Measurements from ENCODE around the gene SEC14L6. TPM values are rescaled to one million over a fixed set of nuclear protein-coding genes. Genes with fewer than 3 reads are reported as not detected.
"Not testable (repeated sequence)": the region's sequence is repeated elsewhere in the genome, so short reads cannot be mapped to it uniquely, and the experiment has no call there.

The SEC14L6 gene
- total RNA-seq, 1 donor: under 0.01 TPM

DNA sequence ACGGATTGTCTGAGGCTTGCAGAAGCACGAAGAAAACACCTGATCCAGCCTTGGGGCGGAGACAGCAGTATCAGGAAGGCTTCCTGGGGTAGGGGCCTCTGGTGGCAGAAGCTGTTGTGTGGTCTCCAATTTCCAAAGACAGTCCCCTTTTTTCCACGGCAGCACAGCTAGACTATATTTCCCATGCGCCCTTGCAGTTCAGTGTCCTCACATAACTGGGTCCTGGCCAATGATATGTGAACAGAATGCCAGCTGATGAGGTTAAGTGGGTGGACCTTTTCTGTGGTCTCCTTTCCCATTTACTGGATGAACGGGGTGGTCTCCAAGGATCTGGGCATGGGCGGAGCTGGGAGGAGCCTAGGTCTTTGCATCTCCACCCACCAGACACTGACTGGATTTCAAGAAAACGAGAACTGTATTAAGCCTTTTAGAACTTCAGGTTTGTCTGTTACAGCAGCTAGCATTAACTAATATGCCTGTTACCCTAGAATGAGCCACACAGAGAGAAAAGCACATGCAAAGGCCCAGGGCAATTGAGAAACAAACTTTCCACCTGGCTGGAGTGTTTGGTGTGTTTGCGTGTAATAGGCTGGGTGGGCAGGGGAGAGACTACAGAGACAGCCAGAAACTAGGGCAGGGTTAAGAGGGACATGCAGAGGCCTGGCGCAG lies 21.7 kb upstream of the SEC14L6 start:
- DNase-seq (ENCODE audit: low read depth in 2 of 3, low spot score in 2 of 3): no peak

DNA sequence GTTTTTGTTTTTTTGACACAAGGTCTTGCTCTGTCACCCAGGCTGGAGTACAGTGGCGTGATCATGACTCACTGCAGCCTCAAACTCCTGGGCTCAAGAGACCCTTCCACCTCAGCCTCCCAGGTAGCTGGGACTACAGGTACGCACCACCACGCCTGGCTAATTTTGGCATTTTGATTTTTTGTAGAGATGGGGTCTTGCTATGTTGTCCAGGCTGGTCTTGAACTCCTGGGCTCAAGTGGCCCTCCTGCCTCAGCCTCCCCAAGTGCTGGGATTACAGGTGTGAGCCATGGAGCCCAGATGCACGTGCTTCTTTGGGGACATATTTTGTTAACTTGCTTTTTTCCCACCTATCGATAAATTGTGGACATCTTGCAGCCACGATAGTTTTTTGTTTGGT lies 20.7 kb upstream of the SEC14L6 start:
- DNase-seq (ENCODE audit: low read depth in 2 of 3, low spot score in 2 of 3): not testable (repeated sequence)

DNA sequence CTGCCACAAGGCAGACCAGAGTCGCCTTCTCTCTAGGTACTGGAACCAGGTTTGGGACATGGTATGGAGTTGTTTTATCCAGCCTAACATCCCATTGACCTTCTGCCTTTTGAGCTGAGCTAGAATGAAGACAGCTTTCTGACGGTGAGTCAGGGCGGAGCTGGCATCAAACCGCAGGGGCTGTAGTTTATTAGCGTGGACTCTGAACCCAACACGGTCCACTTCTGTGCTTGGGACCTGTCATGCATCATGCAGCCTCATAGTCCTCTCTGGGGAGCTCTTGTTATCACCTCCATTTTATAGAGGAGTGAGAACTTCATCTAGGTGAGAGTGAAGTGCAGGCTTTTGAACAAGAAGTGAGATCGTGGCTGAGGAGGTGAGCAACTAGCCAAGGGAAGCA lies 19.6 kb upstream of the SEC14L6 start:
- DNase-seq (ENCODE audit: low read depth in 2 of 3, low spot score in 2 of 3): no peak

DNA sequence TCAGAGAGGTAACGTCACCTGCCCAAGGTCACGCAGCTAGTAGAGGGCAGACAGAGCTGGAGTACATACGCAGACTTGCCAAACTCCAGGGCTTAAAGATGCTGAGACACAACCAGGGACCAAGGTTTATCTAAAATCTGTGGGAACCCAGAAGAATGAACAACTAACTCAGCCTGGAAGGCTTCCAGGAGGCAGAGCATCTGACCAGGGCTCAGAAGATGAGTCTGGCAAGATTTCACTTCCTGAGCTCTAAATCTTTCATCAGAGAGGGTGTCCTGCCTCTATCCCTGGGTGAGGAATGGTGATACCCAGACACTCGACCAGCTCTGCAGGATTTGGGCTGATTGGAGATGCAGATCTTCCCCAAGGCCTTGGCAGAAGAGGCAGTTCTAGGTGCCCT lies 18.8 kb upstream of the SEC14L6 start:
- DNase-seq (ENCODE audit: low read depth in 2 of 3, low spot score in 2 of 3): no peak

DNA sequence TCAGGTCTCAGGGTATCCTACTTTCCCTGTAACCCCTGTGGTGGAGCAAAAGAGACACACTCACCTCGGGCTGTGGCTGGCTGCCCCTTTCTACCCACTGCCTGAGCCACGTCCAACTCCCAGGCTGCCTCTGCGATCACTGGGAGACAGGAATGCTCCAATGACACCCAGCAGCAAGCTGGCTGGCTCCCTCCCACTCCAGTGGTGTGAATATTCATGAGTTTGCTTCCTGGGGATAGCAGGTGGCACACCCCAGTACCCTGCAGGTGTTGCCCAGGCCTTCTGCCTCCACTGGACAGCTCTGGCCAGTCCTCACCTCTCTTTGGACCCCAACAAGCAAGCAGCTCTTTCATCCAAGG lies 18.2 kb upstream of the SEC14L6 start:
- DNase-seq (ENCODE audit: low read depth in 2 of 3, low spot score in 2 of 3): no peak

DNA sequence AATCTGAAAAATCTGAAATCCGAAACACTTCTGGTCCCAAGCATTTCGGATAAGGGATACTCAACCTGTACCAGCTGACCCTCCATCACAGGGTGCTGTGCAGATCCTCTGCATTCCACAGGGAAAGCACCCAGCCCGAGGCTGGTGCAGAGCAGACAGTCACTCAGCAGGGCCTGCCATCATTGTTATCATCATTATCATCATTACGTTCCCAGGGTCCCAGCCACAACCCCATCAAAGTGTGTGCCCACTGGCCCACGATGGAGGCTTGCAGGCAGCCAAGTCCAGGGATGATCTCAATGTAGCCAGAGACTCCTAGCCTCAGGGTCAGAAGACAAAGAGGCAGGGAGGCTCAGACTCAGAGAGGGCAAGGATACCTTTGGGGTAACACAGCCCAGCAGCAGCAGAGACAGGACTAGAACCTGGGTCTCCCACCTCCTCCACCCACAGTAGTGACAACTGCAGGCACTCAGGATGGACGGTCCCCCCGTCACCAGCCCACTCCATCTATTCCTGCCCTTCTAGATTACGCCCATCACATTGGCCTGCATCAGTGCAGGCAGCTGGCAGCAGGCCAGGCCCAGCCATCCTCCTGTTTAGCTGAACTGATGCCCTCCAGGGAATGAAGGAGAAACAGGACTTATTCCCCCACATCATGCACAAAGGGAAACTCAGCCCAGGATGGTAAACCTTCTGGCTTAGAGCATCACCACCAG lies 17.7 kb upstream of the SEC14L6 start:
- DNase-seq (ENCODE audit: low read depth in 2 of 3, low spot score in 2 of 3): no peak

DNA sequence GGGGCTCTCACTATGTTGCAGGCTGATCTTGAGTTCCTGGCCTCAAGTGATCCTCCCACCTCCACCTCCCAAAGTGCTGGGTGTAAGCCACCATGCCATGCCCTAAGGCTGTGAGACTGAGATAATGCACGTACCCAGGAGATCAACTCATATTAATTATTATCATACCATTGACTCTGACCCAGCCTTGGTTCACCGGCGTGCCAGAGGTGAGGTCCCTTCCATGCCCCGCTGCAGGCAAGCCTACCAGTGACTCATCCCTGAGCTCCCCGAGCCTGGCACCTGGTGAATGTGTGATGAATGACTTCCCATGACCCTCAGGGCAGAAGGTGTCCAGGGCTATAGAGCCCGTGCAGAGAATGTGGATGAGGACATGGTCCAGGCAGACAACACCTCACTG lies 15.8 kb upstream of the SEC14L6 start:
- DNase-seq (ENCODE audit: low read depth in 2 of 3, low spot score in 2 of 3): no peak

DNA sequence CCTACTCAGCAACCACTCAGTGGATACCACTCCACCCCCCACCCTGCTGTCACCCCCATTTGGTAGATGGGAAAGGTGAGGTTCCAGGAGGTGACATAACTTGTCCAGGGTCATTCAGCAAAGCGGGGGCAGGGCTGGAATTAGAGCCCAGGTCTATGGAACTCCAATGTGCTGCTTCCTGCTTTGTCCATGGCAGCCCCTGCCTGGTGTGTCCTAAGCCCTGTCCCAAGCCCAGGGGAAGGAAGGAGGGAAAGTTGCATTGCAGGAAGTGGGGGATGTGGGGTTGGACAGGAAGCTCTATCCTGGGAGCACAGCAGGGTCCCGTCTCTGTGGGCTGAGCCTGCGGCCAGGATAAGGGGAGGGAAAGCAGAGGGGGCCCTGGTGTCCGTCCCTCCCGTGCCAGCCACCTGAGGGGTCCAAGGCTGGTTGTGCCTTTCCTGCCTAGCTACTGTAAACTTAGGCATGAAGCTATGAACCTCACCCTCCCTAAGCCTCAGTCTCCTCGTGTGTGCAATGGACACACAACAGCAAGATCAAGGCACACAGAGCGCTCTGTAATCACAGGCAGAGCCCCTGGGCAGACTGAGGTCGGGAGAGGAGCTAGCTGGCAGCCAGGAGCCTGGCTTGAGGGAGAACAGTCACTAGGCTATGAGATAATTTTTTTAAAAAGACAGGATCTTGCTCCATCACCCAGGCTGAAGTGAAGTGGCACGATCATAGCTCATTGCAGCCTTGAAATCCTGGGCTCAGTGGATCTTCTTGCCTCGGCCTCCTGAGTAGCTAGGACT lies 15.1 kb upstream of the SEC14L6 start:
- DNase-seq (ENCODE audit: low read depth in 2 of 3, low spot score in 2 of 3): no peak

DNA sequence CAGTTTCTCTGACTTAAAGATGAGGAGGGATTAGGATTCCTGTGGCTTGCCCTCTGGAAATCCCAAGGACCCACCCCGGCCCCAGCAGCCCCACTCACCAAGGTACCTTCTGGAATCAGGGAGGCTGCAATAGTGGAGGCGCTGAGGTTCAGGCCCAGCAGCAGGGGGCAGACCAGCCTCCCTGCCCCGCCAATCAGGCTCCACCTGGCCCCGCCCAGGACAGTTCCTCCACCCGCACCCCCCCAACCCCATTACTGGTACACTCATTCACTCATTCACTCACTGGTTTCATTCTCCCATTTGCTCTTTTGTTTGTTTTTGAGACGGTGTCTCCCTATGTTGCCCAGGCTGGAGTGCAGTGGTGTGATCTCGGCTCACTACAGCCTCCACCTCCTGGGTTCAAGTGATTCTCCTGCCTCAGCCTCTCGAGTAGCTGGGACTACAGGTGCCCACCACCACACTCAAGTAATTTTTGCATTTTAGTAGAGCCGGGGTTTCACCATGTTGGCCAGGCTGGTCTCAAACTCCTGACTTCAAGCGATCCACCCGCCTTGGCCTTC lies 14.2 kb upstream of the SEC14L6 start:
- DNase-seq (ENCODE audit: low read depth in 2 of 3, low spot score in 2 of 3): not testable (repeated sequence)

DNA sequence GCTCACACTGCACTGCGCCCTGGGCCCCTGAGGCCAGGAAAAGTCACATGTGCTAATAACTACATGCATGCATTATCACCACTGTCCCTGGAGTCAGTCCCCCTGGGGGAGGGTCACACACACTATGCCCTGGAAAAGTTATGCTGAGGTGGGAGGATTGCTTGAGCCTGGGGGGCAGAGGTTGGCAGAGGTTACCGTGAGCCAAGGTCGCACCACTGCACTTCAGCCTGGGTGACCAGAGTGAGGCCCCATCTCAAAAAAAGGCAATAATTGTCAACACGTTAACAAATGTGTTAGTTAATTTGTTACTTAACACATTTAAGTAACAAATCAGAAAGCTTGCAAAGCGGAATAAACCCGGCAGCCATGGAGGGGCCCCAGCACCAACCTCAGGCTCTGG lies 13.3 kb upstream of the SEC14L6 start:
- no peak for DNase-seq (ENCODE audit: low read depth in 2 of 3, low spot score in 2 of 3)

DNA sequence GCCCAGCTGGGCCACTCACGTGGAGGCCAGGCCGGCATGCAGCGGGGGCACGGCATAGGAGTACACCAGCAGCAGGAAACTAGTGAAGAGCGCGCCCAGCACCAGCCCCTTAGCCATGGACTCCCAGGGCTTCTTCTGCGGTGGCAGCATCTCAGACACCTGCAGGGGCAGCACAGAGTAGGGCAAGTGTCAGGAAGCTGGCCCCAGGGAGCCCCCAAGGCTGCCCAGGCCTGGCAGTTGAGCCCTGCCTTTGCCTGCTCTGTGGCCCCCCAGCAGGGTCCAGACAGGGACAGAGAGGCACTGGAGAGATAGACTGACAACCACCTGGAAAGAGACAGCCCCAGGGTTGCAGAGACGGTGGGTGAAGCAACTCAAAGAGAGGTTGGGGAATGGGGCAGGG lies 10.7 kb upstream of the SEC14L6 start:
- DNase-seq (ENCODE audit: low read depth in 2 of 3, low spot score in 2 of 3): no peak

DNA sequence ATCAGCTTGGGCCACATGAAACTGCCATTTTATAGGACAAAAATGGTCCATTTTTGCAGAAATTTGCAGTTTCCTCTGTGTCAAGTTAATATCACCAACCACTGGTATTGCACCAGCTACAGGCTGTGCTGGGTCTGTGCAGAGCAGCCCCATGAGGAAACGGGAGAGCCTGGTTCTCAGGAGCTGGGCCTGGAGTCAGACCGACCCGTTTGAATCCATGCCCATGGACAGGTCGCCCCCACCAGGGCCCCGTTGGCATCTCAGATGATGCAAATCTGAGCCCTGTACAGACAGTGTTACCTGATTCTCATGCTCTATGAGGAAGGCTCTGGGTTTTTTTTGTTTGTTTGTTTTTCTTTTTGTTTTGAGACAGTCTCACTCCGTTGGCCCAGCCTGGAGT lies 9.8 kb upstream of the SEC14L6 start:
- DNase-seq (ENCODE audit: low read depth in 2 of 3, low spot score in 2 of 3): no peak

DNA sequence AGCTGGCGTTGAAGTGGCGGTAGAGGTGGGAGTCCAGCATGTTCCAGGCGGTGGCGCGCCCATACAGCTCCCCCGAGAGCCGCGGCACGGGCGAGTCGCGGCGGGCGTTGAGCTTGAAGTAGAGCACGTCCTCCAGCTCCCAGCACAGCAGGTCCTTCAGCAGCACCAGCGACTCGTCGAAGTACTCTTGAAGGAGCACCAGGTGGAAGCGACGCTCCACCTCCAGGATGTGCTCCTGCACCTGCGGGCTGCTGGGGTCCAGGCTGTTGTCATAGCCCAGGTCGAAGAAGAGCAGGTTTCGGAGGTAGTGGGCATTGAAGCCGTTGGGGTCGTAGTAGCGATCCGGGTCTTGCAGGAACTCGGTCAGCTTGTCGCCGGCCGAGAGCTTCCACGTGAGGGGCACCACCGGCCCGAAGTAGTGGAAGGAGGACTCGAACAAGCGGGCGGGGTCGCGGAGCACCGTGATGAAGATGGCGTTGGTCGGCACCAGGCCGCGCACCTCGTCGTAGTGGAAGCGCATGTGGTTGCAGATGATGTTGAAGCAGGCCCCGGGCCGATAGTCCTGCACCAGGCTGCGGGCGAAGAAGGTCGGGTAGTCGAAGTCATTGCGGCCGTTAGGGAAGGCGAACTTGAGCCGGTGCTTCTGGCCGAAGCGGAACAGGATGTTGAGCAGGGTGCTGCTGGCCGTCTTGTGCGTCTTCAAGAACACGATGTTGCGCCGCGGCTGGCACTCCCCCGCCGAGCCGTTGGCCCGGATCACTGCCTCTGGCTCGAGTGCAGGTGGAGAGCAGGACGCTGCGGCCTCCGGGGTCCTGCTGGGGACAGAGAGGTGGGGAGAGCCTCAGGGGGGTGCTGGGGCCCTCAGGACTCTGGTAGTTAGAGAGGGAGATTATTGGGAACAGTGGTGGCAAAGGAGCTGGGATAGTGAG lies 9.0 kb upstream of the SEC14L6 start:
- DNase-seq (ENCODE audit: low read depth in 2 of 3, low spot score in 2 of 3): no peak

DNA sequence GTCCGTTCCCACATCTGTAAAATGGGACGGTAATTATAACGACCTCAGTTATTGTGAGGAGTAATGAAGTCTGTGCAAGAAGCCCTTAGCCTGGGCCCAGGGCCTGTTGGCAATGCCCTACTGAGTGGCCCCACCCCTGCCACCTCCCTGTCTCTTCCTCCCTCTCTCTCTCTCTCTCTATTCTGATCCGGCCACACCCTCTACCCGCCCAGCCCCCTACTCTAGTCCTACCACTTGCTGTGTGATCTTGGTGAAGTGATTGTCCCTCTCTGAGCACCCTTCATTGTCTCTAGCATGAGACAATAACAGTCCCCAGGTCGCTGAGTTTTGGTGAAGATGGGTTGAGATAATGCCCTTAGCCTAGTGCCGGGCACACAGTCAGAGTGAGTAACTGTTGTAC lies 7.4 kb upstream of the SEC14L6 start:
- no peak for DNase-seq (ENCODE audit: low read depth in 2 of 3, low spot score in 2 of 3)

DNA sequence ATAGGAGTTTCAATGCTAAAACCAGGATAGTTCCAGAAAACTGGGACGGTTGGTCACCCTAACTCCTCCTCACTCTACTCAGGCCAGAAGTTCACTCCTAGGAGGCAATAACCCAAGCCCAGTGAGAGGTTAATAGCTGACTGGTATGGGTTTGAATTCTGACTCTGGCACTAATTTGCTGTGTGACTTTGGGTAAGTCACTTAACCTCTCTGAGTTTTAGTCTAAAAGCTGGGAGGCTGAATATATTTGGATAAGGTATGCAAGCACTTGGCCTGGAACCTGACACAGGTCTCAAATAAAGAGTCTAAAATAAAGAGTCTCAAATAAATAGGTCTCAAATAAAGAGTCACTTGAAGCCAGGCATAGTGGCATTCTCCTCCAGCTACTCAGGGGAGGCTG lies 6.2 kb upstream of the SEC14L6 start:
- no peak for DNase-seq (ENCODE audit: low read depth in 2 of 3, low spot score in 2 of 3)

DNA sequence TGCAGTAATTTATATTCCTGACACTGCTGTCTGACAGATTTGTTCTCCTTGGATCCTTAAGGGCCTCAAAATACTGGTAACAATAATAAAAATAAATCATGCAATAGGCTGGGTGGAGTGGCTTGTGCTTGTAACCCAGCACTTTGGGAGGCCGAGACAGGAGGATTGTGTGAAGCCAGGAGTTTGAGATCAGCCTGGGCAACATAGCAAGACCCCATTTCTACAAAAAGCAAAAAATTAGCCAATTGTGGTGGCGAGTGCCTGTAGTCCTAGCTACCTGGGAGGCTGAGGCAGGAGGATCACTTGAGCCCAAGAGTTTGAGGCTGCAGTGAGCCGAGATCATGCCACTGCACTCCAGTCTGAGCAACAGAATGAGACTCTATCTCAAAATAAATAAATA lies 5.3 kb upstream of the SEC14L6 start:
- not testable (repeated sequence) for DNase-seq (ENCODE audit: low read depth in 2 of 3, low spot score in 2 of 3)

DNA sequence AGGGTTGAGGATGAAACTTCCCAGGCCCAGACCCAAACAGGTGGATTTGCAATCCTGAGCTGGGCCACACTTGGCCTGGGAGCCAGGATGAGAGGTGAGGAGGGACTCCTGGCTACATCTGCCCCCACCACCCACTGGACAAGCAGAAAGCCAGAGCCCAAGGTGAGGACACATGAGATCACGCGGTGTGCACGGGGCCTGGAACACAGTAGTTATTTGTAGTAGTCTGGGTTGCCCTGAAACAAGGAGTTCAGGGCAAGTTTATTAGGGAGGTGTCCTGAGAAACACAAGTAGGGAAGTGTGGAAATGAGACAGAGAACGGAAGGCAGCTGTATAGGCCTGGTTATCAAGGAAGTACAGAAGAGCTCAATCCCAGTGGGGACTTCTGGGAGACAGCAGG lies 647 bp upstream of the SEC14L6 start:
- no peak for DNase-seq (ENCODE audit: low read depth in 2 of 3, low spot score in 2 of 3)

DNA sequence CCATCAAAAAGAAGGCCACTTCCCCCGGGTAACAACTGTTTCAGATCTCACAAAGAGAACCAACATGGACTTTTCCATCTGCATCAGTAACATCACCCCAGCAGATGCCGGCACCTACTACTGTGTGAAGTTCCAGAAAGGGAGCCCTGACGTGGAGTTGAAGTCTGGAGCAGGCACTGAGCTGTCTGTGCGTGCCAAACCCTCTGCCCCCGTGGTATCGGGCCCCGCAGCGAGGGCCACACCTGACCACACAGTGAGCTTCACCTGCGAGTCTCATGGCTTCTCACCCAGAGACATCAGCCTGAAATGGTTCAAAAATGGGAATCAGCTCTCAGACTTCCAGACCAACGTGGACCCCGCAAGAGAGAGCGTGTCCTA lies 3.7 kb downstream of the SEC14L6 start:
- no peak for DNase-seq (ENCODE audit: low read depth in 2 of 3, low spot score in 2 of 3)

DNA sequence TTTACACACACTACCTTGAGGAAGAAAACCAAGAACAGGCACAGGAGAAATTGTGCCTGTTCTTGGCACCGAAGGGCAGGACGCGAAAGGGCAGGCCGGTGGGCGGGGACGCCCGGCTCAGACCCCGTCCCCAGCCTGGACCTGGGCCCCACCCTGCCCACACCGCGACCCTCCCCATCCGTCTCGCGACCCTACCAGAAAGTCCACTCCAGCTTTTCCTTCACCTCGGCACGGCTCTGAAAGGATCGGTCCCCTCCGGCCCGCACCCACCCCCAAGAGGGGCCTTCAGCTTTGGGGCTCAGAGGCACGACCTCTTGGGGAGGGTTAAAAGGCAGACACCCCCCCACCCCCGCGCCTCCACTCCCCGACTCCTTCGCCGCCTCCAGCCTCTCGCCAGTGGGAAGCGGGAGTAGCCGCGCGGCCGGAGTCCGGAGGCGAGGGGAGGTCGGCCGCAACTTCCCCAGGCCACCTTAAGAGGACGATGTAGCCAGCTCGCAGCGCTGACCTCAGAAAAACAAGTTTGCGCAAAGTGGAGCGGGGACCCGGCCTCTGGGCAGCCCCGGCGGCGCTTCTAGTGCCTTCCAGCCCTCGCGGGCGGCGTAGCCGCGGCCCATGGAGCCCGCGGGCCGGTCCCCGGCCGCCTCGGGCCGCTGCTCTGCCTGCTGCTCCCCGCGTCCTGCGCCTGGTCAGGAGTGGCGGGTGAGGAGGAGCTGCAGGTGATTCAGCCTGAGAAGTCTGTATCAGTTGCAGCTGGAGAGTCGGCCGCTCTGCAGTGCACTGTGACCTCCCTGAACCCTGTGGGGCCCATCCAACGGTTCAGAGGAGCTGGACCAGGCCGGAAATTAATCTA lies 4.4 kb downstream of the SEC14L6 start:
- no peak for DNase-seq (ENCODE audit: low read depth in 2 of 3, low spot score in 2 of 3)

DNA sequence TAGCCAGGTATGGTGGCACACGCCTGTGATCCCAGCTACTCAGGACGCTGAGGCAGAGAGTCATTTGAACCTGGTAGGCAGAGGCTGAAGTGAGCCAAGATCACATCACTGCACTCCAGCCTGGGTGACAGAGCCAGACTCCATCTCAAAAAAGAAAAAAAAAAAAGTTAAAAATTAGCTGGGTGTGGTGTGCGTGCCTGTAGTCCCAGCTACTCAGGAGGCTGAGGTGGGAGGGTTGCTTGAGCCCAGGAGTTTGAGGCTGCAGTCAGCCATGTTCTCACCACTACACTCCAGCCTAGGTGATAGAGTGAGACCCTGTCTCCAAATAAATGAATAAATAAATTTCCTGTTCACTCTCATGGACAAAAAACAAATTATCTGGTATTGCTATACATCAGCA lies 5.0 kb downstream of the SEC14L6 start:
- DNase-seq (ENCODE audit: low read depth in 2 of 3, low spot score in 2 of 3): not testable (repeated sequence)
